Vagina (tissue), 2 donors: ENCODE measurements around the gene CD38.

Experiments used
- POLR2A ChIP-seq, 2 donors: fragments of 450-650 bp; IDR thresholded peaks; one replicate each; pipeline ENCODE4 v1.6.1; 2017; ENCODE audit warnings: antibody characterized with exemption in 2 of 2, mild to moderate bottlenecking in 2 of 2, moderate library complexity in 2 of 2
- POLR2AphosphoS5 ChIP-seq, 2 donors: sonication (generic); formaldehyde crosslinking; IDR thresholded peaks; one replicate each; pipeline ENCODE4 v1.9.0; 2017; ENCODE audit warnings: antibody characterized with exemption in 2 of 2, mild to moderate bottlenecking in 2 of 2, low read depth in 1 of 2; ENCODE audit not compliant: insufficient read depth in 1 of 2
- TF ChIP-seq, protein P1 (sequence below), 3 experiments: fragments of 450-650 bp in 2 of 3; fragments of 200-600 bp in 1 of 3; sonication (generic) in 1 of 3; IDR thresholded peaks; one replicate each; pipeline ENCODE4 v1.5.1; 2017 to 2019; ENCODE audit warnings: antibody characterized with exemption in 3 of 3, mild to moderate bottlenecking in 2 of 3, moderate library complexity in 2 of 3

DNA sequence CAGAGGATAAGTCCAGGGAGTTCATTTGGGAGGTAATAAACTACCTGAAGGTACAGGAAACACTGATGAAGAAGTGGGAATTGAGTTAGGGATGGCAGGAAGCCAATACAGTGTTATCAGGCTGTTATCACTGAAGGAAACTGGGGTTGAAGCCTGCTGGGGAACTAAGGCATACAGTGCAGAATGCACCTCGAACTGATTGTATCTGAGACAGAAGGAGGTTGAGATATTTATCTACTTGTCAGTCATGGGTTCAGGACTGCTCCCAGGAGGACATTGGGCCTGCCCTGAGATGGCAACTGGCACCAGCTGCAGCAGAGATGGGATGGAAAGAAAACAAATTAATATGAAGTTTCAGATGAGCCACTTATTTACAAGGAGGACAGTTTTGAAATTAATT is 35.5 kb upstream of the CD38 start:
- TF ChIP-seq POLR2A (IDR thresholded peaks at IDR 0.05) (no peak), POLR2AphosphoS5 (IDR thresholded peaks at IDR 0.05; ENCODE audit: insufficient read depth in 1 of 2, low read depth in 1 of 2) (no peak)
- TF ChIP-seq, protein P1, sequence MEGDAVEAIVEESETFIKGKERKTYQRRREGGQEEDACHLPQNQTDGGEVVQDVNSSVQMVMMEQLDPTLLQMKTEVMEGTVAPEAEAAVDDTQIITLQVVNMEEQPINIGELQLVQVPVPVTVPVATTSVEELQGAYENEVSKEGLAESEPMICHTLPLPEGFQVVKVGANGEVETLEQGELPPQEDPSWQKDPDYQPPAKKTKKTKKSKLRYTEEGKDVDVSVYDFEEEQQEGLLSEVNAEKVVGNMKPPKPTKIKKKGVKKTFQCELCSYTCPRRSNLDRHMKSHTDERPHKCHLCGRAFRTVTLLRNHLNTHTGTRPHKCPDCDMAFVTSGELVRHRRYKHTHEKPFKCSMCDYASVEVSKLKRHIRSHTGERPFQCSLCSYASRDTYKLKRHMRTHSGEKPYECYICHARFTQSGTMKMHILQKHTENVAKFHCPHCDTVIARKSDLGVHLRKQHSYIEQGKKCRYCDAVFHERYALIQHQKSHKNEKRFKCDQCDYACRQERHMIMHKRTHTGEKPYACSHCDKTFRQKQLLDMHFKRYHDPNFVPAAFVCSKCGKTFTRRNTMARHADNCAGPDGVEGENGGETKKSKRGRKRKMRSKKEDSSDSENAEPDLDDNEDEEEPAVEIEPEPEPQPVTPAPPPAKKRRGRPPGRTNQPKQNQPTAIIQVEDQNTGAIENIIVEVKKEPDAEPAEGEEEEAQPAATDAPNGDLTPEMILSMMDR (IDR thresholded peaks at IDR 0.05) = no peak
